ENCODE measurements around the gene RPS25.

- TF ChIP-seq, protein P1, sequence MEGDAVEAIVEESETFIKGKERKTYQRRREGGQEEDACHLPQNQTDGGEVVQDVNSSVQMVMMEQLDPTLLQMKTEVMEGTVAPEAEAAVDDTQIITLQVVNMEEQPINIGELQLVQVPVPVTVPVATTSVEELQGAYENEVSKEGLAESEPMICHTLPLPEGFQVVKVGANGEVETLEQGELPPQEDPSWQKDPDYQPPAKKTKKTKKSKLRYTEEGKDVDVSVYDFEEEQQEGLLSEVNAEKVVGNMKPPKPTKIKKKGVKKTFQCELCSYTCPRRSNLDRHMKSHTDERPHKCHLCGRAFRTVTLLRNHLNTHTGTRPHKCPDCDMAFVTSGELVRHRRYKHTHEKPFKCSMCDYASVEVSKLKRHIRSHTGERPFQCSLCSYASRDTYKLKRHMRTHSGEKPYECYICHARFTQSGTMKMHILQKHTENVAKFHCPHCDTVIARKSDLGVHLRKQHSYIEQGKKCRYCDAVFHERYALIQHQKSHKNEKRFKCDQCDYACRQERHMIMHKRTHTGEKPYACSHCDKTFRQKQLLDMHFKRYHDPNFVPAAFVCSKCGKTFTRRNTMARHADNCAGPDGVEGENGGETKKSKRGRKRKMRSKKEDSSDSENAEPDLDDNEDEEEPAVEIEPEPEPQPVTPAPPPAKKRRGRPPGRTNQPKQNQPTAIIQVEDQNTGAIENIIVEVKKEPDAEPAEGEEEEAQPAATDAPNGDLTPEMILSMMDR (conservative IDR thresholded peaks at IDR 0.05): no peak
- no peak for TF ChIP-seq ZFX (IDR thresholded peaks at IDR 0.05)
These were observed 20.7 kb upstream of the RPS25 start for GRCh38 chr11:119038884-119039283.

All from C4-2B (cell line).